Progenitor cell of endocrine pancreas (in vitro differentiated cells): ENCODE data around the gene GHDC. TPM values are rescaled to one million over a fixed set of nuclear protein-coding genes. Genes with fewer than 3 reads are reported as not detected.
A peak's percentile ranks its signal among the peaks of the same experiment; 100 is the strongest.

Experiments
- DNase-seq: peaks from one replicate; pipeline ENCODE4 v3.0.0; 2021; ENCODE audit warnings: low spot score; ENCODE audit not compliant: unreplicated experiment
- H3K27ac Mint-ChIP-seq: 2 replicates; pipeline ENCODE4 v1.8.0; 2021; ENCODE audit warnings: mild to moderate bottlenecking, moderate library complexity, mixed read lengths
- H3K27me3 Mint-ChIP-seq: 2 replicates; pipeline ENCODE4 v1.8.0; 2021; ENCODE audit warnings: mixed read lengths
- H3K36me3 Mint-ChIP-seq: 2 replicates; pipeline ENCODE4 v1.8.0; 2022; ENCODE audit warnings: mixed read lengths; ENCODE audit not compliant: insufficient read depth
- H3K4me1 Mint-ChIP-seq: 2 replicates; pipeline ENCODE4 v1.8.0; 2021; ENCODE audit warnings: low read depth, mixed read lengths
- H3K4me3 Mint-ChIP-seq: 2 replicates; pipeline ENCODE4 v1.8.0; 2021; ENCODE audit warnings: low read depth, mild to moderate bottlenecking, moderate library complexity, mixed read lengths
- H3K9me3 Mint-ChIP-seq: 2 replicates; pipeline ENCODE4 v1.8.0; 2021; ENCODE audit warnings: low read depth, mixed read lengths
- CTCF ChIP-seq: fragments of 200-600 bp; sonication (generic); IDR thresholded peaks from one replicate; pipeline ENCODE4 v1.5.0; 2021; ENCODE audit warnings: antibody characterized with exemption, mild to moderate bottlenecking; ENCODE audit not compliant: unreplicated experiment
- total RNA-seq: library from RNA; stranded (reverse); gene quantifications from 2 replicates; pipeline ENCODE4 v1.2.1, GENCODE V29; 2021

GHDC gene
- total RNA-seq, 1 donor from 2014 or later = 6.8 TPM

GRCh38 chr17:42183741-42184711, 10.3 kb downstream of the GHDC start:
- Mint-ChIP-seq H3K4me1 (peaks cover 2% of the 10 kb centered on the region), H3K27me3 (peaks cover 68% of the 10 kb centered on the region), H3K27ac (no peak overlapping the region), H3K9me3 (no peaks in the 10 kb centered on the region), H3K4me3 (peak overlapping the region; percentile 70), H3K36me3 (no peaks in the 10 kb centered on the region)
- TF ChIP-seq CTCF = peak; percentile 95
- peak; percentile 79 for DNase-seq

GRCh38 chr17:42182927-42183734, 11.2 kb downstream of the GHDC start:
- peaks cover 77% of the 10 kb centered on the region for H3K27me3 Mint-ChIP-seq
- no peak for DNase-seq
- no peaks in the 10 kb centered on the region for H3K36me3 Mint-ChIP-seq
- H3K4me1 Mint-ChIP-seq = peaks cover 2% of the 10 kb centered on the region
- no peak for TF ChIP-seq CTCF
- no peaks in the 10 kb centered on the region for H3K9me3 Mint-ChIP-seq
- no peak overlapping the region for H3K27ac Mint-ChIP-seq
- peak overlapping the region; percentile 70 for H3K4me3 Mint-ChIP-seq

GRCh38 chr17:42181851-42182207, 12.5 kb downstream of the GHDC start:
- H3K27me3 Mint-ChIP-seq = peaks cover 86% of the 10 kb centered on the region
- no peak overlapping the region for H3K4me3 Mint-ChIP-seq
- no peak overlapping the region for H3K27ac Mint-ChIP-seq
- no peak for TF ChIP-seq CTCF
- H3K9me3 Mint-ChIP-seq = no peaks in the 10 kb centered on the region
- no peak for DNase-seq
- no peaks in the 10 kb centered on the region for H3K36me3 Mint-ChIP-seq
- peaks cover 2% of the 10 kb centered on the region for H3K4me1 Mint-ChIP-seq

GRCh38 chr17:42180922-42181850, 13.1 kb downstream of the GHDC start, which contains the start of gene KCNH4:
TSS of gene KCNH4 (minus strand) at chr17:42181142. CDS start at chr17:42180945, 197 bp downstream.
- peaks cover 84% of the 10 kb centered on the region for H3K27me3 Mint-ChIP-seq
- peak; percentile 42 for TF ChIP-seq CTCF

More at GRCh38 chr17:42180922-42181850, 13.1 kb downstream of the GHDC start, which contains the start of gene KCNH4:
- no peak for DNase-seq
- no peaks in the 10 kb centered on the region for H3K36me3 Mint-ChIP-seq
- H3K27ac Mint-ChIP-seq = peak within 1 kb of the TSS; percentile 45
- H3K9me3 Mint-ChIP-seq = no peaks in the 10 kb centered on the region
- H3K4me1 Mint-ChIP-seq = peaks cover 2% of the 10 kb centered on the region
- no peak within 1 kb of the TSS for H3K4me3 Mint-ChIP-seq
